ENCODE results near the gene CRELD2.

- TF ChIP-seq, protein P1, sequence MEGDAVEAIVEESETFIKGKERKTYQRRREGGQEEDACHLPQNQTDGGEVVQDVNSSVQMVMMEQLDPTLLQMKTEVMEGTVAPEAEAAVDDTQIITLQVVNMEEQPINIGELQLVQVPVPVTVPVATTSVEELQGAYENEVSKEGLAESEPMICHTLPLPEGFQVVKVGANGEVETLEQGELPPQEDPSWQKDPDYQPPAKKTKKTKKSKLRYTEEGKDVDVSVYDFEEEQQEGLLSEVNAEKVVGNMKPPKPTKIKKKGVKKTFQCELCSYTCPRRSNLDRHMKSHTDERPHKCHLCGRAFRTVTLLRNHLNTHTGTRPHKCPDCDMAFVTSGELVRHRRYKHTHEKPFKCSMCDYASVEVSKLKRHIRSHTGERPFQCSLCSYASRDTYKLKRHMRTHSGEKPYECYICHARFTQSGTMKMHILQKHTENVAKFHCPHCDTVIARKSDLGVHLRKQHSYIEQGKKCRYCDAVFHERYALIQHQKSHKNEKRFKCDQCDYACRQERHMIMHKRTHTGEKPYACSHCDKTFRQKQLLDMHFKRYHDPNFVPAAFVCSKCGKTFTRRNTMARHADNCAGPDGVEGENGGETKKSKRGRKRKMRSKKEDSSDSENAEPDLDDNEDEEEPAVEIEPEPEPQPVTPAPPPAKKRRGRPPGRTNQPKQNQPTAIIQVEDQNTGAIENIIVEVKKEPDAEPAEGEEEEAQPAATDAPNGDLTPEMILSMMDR (IDR thresholded peaks at IDR 0.05), result no peak
- TF ChIP-seq POLR2A (IDR thresholded peaks at IDR 0.05), result no peak
These were observed 7.2 kb downstream of the CRELD2 start for GRCh38 chr22:49925525-49926128.

Data from prostate gland (tissue), 2 donors.